PC-9 (cell line): Measurements from ENCODE around the gene PTTG1IP. TPM values are rescaled to one million over a fixed set of nuclear protein-coding genes. Genes with fewer than 3 reads are reported as not detected.

Experiments used
- BruUV-seq: library from RNA; stranded (reverse); fragments of 400-500 nt; replicated peaks from 2 replicates; lab custom pipeline; 2021; lab: Mats Ljungman, UMichigan
- CTCF ChIA-PET: fragments of 300-600 bp; sonication (Branson Sonifier 250); formaldehyde crosslinking; loops from one replicate; lab custom pipeline; 2022; ENCODE audit warnings: antibody characterized with exemption; lab: Charles Lee
- POLR2A ChIA-PET: fragments of 300-600 bp; sonication (Branson Sonifier 250); formaldehyde crosslinking; loops from one replicate; lab custom pipeline; 2022; ENCODE audit warnings: antibody characterized with exemption; ENCODE audit not compliant: unreplicated experiment; lab: Charles Lee
- DNase-seq, 2 experiments: peaks; one replicate each; pipeline versions ENCODE4 v3.0.0 to v3.0.0-alpha.2; 2015 to 2022; ENCODE audit warnings: mixed read lengths in 1 of 2
- H2AFZ ChIP-seq: fragments of 200-600 bp; sonication (generic); 2 replicates; pipeline ENCODE4 v1.8.1; 2017; ENCODE audit warnings: antibody characterized with exemption
- H3F3A ChIP-seq: fragments of 200-600 bp; sonication (generic); 2 replicates; pipeline ENCODE4 v1.8.1; 2017; ENCODE audit warnings: antibody characterized with exemption, mild to moderate bottlenecking, low read depth; ENCODE audit not compliant: insufficient read depth
- H3K27ac ChIP-seq: fragments of 200-600 bp; sonication (generic); 2 replicates; pipeline ENCODE4 v1.6.1; 2016; ENCODE audit warnings: mixed run types
- H3K27me3 ChIP-seq: fragments of 200-600 bp; sonication (generic); 2 replicates; pipeline ENCODE4 v1.6.1; 2016; ENCODE audit warnings: low read depth, mixed run types; ENCODE audit not compliant: insufficient read depth
- H3K36me3 ChIP-seq: fragments of 200-600 bp; sonication (generic); 2 replicates; pipeline ENCODE4 v1.6.1; 2016; ENCODE audit warnings: low read depth, mixed run types
- H3K4me1 ChIP-seq: fragments of 200-600 bp; sonication (generic); replicated peaks from 2 replicates; pipeline ENCODE4 v1.6.1; 2016; ENCODE audit warnings: mixed run types; ENCODE audit not compliant: insufficient read depth
- H3K4me2 ChIP-seq: fragments of 200-600 bp; sonication (generic); 2 replicates; pipeline ENCODE4 v1.6.1; 2017; ENCODE audit warnings: mixed run types
- H3K4me3 ChIP-seq: fragments of 200-600 bp; sonication (generic); 2 replicates; pipeline ENCODE4 v1.6.1; 2016; ENCODE audit warnings: mixed run types
- H3K79me2 ChIP-seq: fragments of 200-600 bp; sonication (generic); 2 replicates; pipeline ENCODE4 v1.6.1; 2017; ENCODE audit warnings: low read depth, mixed run types
- H3K9me2 ChIP-seq: fragments of 200-600 bp; sonication (generic); 2 replicates; pipeline ENCODE4 v1.8.1; 2017; ENCODE audit warnings: mild to moderate bottlenecking; ENCODE audit not compliant: insufficient read depth
- H3K9me3 ChIP-seq: fragments of 200-600 bp; sonication (generic); 2 replicates; pipeline ENCODE4 v1.8.1; 2016; ENCODE audit warnings: low read depth; ENCODE audit not compliant: insufficient read depth
- H4K20me1 ChIP-seq: fragments of 200-600 bp; sonication (generic); 2 replicates; pipeline ENCODE4 v1.8.1; 2017; ENCODE audit not compliant: insufficient read depth
- CTCF ChIP-seq: fragments of 200-600 bp; sonication (generic); conservative IDR thresholded peaks from 2 replicates; pipeline ENCODE4 v1.6.1; 2017; ENCODE audit warnings: mixed run types, antibody characterized with exemption, mild to moderate bottlenecking, moderate library complexity
- EZH2 ChIP-seq: fragments of 200-600 bp; sonication (generic); IDR thresholded peaks from 2 replicates; pipeline ENCODE4 v1.8.0; 2017; ENCODE audit warnings: antibody characterized with exemption, low read depth
- intact Hi-C: fragments of 100-400 bp; cut with micrococcal nuclease; formaldehyde crosslinking; loops from one replicate; pipeline ENCODE4 v1.10.0; 2022; ENCODE audit not compliant: unreplicated experiment
- total RNA-seq: library from RNA; stranded (reverse); gene quantifications from 2 replicates; pipeline ENCODE4 v1.2.3, GENCODE V29; 2021

Gene PTTG1IP
- total RNA-seq, 1 experiment from 2014 or later, result 174 TPM

DNA sequence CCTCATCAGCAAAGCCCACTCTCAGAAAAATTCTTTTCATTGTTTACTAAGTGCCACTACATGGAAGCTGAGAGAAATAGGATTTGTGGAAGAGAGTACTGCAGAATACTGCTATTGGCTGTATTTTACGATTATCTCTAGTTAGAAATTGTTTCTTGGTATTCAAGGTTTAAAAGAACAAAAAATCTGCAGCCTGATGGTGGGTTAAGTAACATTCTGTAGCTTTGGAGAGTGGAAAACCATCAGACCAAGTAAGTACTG is 27.3 kb downstream of the PTTG1IP start:
- Histone ChIP-seq H3K36me3 (no peaks in the 10 kb centered on the region), H3K79me2 (no peaks in the 10 kb centered on the region), H4K20me1 (no peaks in the 10 kb centered on the region), H3K9me2 (no peaks in the 10 kb centered on the region), H3F3A (peaks cover 18% of the 10 kb centered on the region; the same call in 1 of the 2 replicates), H3K4me3 (peak overlapping the region; percentile 31; the same call in 1 of the 2 replicates), H3K27ac (no peak overlapping the region), H2AFZ (no peak overlapping the region), H3K9me3 (no peaks in the 10 kb centered on the region), H3K4me1 (no peaks in the 10 kb centered on the region), H3K4me2 (peak overlapping the region; percentile 75), H3K27me3 (no peaks in the 10 kb centered on the region)
- BruUV-seq, result no TSS peak
- CTCF ChIA-PET, result interaction anchor here (0.7 kb wide), 1 partner anchor 27 kb away, joined by 3 read pairs; no protein-coding TSS in a partner anchor
- POLR2A ChIA-PET, result no interaction called here
- no peak for TF ChIP-seq EZH2
- TF ChIP-seq CTCF, result no peak
- intact Hi-C loops, result no loop called here
- DNase-seq, result no peak

GRCh38 chr21:44845418-44846223 is 27.9 kb downstream of the PTTG1IP start:
- Histone ChIP-seq H3K27me3 (no peaks in the 10 kb centered on the region), H3K9me2 (no peaks in the 10 kb centered on the region), H4K20me1 (no peaks in the 10 kb centered on the region), H3K36me3 (no peaks in the 10 kb centered on the region), H3K4me1 (no peaks in the 10 kb centered on the region), H3F3A (peaks cover 18% of the 10 kb centered on the region; the same call in 1 of the 2 replicates), H3K79me2 (no peaks in the 10 kb centered on the region), H2AFZ (no peak overlapping the region), H3K4me3 (peak overlapping the region; percentile 31; the same call in 1 of the 2 replicates), H3K27ac (no peak overlapping the region), H3K4me2 (peak overlapping the region; percentile 75), H3K9me3 (no peaks in the 10 kb centered on the region)
- POLR2A ChIA-PET, result no interaction called here
- peak; percentile 46 to 71 for DNase-seq
- intact Hi-C loops, result no loop called here
- CTCF ChIA-PET, result interaction anchor here (0.7 kb wide), 1 partner anchor 27 kb away, joined by 3 read pairs; no protein-coding TSS in a partner anchor
- BruUV-seq, result TSS peak; percentile 24
- TF ChIP-seq EZH2 (no peak), CTCF (peak; percentile 48; the same call in 1 of the 2 replicates)

GRCh38 chr21:44844256-44844655 is 29.2 kb downstream of the PTTG1IP start:
- TF ChIP-seq EZH2 (no peak), CTCF (no peak)
- CTCF ChIA-PET, result no interaction called here
- Histone ChIP-seq H3K4me1 (no peaks in the 10 kb centered on the region), H3K27ac (no peak overlapping the region), H3K9me2 (no peaks in the 10 kb centered on the region), H4K20me1 (no peaks in the 10 kb centered on the region; the same call in 1 of the 2 replicates), H3K4me2 (no peak overlapping the region), H2AFZ (no peak overlapping the region), H3K4me3 (no peak overlapping the region), H3K27me3 (no peaks in the 10 kb centered on the region), H3F3A (peaks cover 18% of the 10 kb centered on the region; the same call in 1 of the 2 replicates), H3K36me3 (no peaks in the 10 kb centered on the region), H3K9me3 (no peaks in the 10 kb centered on the region), H3K79me2 (no peaks in the 10 kb centered on the region)
- BruUV-seq, result no TSS peak
- POLR2A ChIA-PET, result no interaction called here
- intact Hi-C loops, result no loop called here
- no peak for DNase-seq
